HCT116 (cell line): Measurements from ENCODE around the gene RHOG. TPM values are rescaled to one million over a fixed set of nuclear protein-coding genes. Genes with fewer than 3 reads are reported as not detected.

Source experiments
- ATAC-seq: fragments of 200-7000 bp; cut with Tn5 transposase; 2 replicates; pipeline ENCODE4 v1.9.1; 2020; ENCODE audit warnings: mild to moderate bottlenecking, moderate library complexity
- BruUV-seq: library from RNA; stranded (reverse); fragments of 400-500 nt; replicated peaks from 2 replicates; lab custom pipeline; 2021; lab: Mats Ljungman, UMichigan
- CTCF ChIA-PET: fragments of 300-600 bp; sonication (Branson Sonifier 250); formaldehyde crosslinking; loops from one replicate; lab custom pipeline; 2021; ENCODE audit warnings: antibody characterized with exemption; lab: Charles Lee
- POLR2A ChIA-PET: fragments of 300-600, 350-600 bp; sonication (Branson Sonifier 250); formaldehyde crosslinking; loops from one replicate; lab custom pipeline; 2021; ENCODE audit warnings: antibody characterized with exemption; lab: Charles Lee
- RAD21 ChIA-PET, 2 experiments: fragments of 300-600 bp; sonication (Branson Sonifier 250); formaldehyde crosslinking; loops; one replicate each; lab custom pipeline; 2023; ENCODE audit warnings: low total read pairs in 2 of 2; ENCODE audit not compliant: uncharacterized antibody in 2 of 2, unreplicated experiment in 2 of 2, low non-redundant PET in 1 of 2; lab: Charles Lee
- DNase-seq: peaks from one replicate; pipeline ENCODE4 v3.0.0-alpha.2; 2010; ENCODE audit warnings: low read depth, low spot score
- H2AFZ ChIP-seq: fragments of 200-600 bp; shearing (Covaris generic), sonication (generic); 2 replicates; pipeline ENCODE4 v1.6.1; 2017; ENCODE audit warnings: low read depth, mixed run types, mixed read lengths, antibody characterized with exemption, low read length; ENCODE audit not compliant: poor library complexity, severe bottlenecking
- H3K27ac ChIP-seq: 2 replicates; pipeline ENCODE4 v1.5.1; 2012; ENCODE audit warnings: low read depth, low read length
- H3K27me3 ChIP-seq: fragments of 200-600 bp; sonication (generic); 2 replicates; pipeline ENCODE4 v1.6.1; 2016; ENCODE audit warnings: mixed run types, low read length, mixed read lengths; ENCODE audit not compliant: insufficient read depth
- H3K36me3 ChIP-seq, 2 experiments: fragments of 200-500 bp in 1 of 2; fragments of 200-600 bp in 1 of 2; sonication (Bioruptor generic) in 1 of 2; sonication (generic) in 1 of 2; 2 replicates each; pipeline versions ENCODE4 v1.5.1 to v1.6.1; 2014 to 2016; ENCODE audit warnings: low read length in 2 of 2, inconsistent platforms in 1 of 2, mixed read lengths in 1 of 2, mixed run types in 1 of 2; ENCODE audit not compliant: insufficient read depth in 2 of 2, control insufficient read depth in 1 of 2
- H3K4me1 ChIP-seq, 2 experiments: fragments of 200-600 bp in 1 of 2; sonication (generic) in 1 of 2; 2 replicates each; pipeline versions ENCODE4 v1.5.1 to v1.6.1; 2012 to 2017; ENCODE audit warnings: low read length in 2 of 2, inconsistent platforms in 1 of 2, mild to moderate bottlenecking in 1 of 2, mixed read lengths in 1 of 2, mixed run types in 1 of 2, moderate library complexity in 1 of 2; ENCODE audit not compliant: insufficient read depth in 2 of 2, control insufficient read depth in 1 of 2
- H3K4me2 ChIP-seq: fragments of 200-600 bp; sonication (generic); 2 replicates; pipeline ENCODE4 v1.6.1; 2017; ENCODE audit warnings: mixed run types, low read length, mixed read lengths
- H3K4me3 ChIP-seq, 2 experiments: fragments of 200-600 bp in 1 of 2; sonication (generic) in 1 of 2; replicated peaks in 1 of 2; 2 replicates each; pipeline ENCODE4 v1.5.1; 2011 to 2016; ENCODE audit warnings: low read length in 2 of 2, control low read depth in 1 of 2, low read depth in 1 of 2, mild to moderate bottlenecking in 1 of 2, mixed read lengths in 1 of 2, mixed run types in 1 of 2
- H3K79me2 ChIP-seq: fragments of 200-600 bp; sonication (generic); 2 replicates; pipeline ENCODE4 v1.6.1; 2017; ENCODE audit warnings: mild to moderate bottlenecking, mixed run types, low read length, moderate library complexity, mixed read lengths; ENCODE audit not compliant: insufficient read depth
- H3K9ac ChIP-seq: fragments of 200-600 bp; sonication (generic); 2 replicates; pipeline ENCODE4 v1.6.1; 2016; ENCODE audit warnings: low read length, mixed read lengths
- H3K9me2 ChIP-seq: fragments of 200-600 bp; sonication (generic), shearing (Covaris generic); 2 replicates; pipeline ENCODE4 v1.6.1; 2017; ENCODE audit warnings: mixed run types, mild to moderate bottlenecking, moderate library complexity; ENCODE audit not compliant: insufficient read depth
- H3K9me3 ChIP-seq, 2 experiments: fragments of 200-500 bp in 1 of 2; fragments of 200-600 bp in 1 of 2; sonication (Bioruptor generic) in 1 of 2; sonication (generic) in 1 of 2; 2 replicates each; pipeline ENCODE4 v1.6.1; 2014 to 2017; ENCODE audit warnings: low read length in 2 of 2, mixed read lengths in 2 of 2, inconsistent platforms in 1 of 2, low read depth in 1 of 2, mild to moderate bottlenecking in 1 of 2, mixed run types in 1 of 2, moderate library complexity in 1 of 2; ENCODE audit not compliant: control insufficient read depth in 1 of 2, insufficient read depth in 1 of 2
- H4K20me1 ChIP-seq: fragments of 200-600 bp; sonication (generic), shearing (Covaris generic); 2 replicates; pipeline ENCODE4 v1.6.1; 2017; ENCODE audit warnings: mixed run types, mild to moderate bottlenecking, moderate library complexity; ENCODE audit not compliant: insufficient read depth
- CEBPB ChIP-seq: IDR thresholded peaks from 2 replicates; pipeline ENCODE4 v1.6.1; 2012; ENCODE audit warnings: low read depth
- CTCF ChIP-seq, 3 experiments: fragments of 200-600 bp in 1 of 3; sonication (generic) in 1 of 3; IDR thresholded peaks in 2 of 3; conservative IDR thresholded peaks in 1 of 3; 2 replicates each; pipeline ENCODE4 v1.5.1; 2012 to 2017; ENCODE audit warnings: low read depth in 2 of 3, low read length in 2 of 3, antibody characterized with exemption in 1 of 3, borderline replicate concordance in 1 of 3, control low read depth in 1 of 3, mild to moderate bottlenecking in 1 of 3, mixed read lengths in 1 of 3, mixed run types in 1 of 3, moderate library complexity in 1 of 3; ENCODE audit not compliant: insufficient read depth in 1 of 3
- EGR1 ChIP-seq: IDR thresholded peaks from 2 replicates; pipeline ENCODE4 v1.6.1; 2012; ENCODE audit warnings: low read depth
- ELF1 ChIP-seq: IDR thresholded peaks from 2 replicates; pipeline ENCODE4 v1.6.1; 2012; ENCODE audit warnings: low read depth, borderline replicate concordance
- EZH2 ChIP-seq: fragments of 200-600 bp; sonication (generic); IDR thresholded peaks from 2 replicates; pipeline ENCODE4 v1.6.1; 2017; ENCODE audit warnings: antibody characterized with exemption, mixed run types
- EZH2phosphoT487 ChIP-seq: fragments of 200-600 bp; IDR thresholded peaks from 2 replicates; pipeline ENCODE4 v1.6.1; 2018; ENCODE audit warnings: antibody characterized with exemption, borderline replicate concordance
- FOSL1 ChIP-seq: IDR thresholded peaks from 2 replicates; pipeline ENCODE4 v1.6.1; 2012; ENCODE audit warnings: low read depth
- JUND ChIP-seq: IDR thresholded peaks from 2 replicates; pipeline ENCODE4 v1.6.1; 2012
- POLR2A ChIP-seq: IDR thresholded peaks from 2 replicates; pipeline ENCODE4 v1.7.0; 2011; ENCODE audit warnings: borderline replicate concordance; ENCODE audit not compliant: insufficient read depth, insufficient read length; ENCODE audit errors: extremely low read depth
- POLR2AphosphoS5 ChIP-seq: IDR thresholded peaks from 2 replicates; pipeline ENCODE4 v1.6.1; 2011; ENCODE audit warnings: mild to moderate bottlenecking, low read depth, low read length, moderate library complexity
- RAD21 ChIP-seq: IDR thresholded peaks from 2 replicates; pipeline ENCODE4 v1.6.1; 2012; ENCODE audit warnings: low read depth, mild to moderate bottlenecking
- SIN3A ChIP-seq: IDR thresholded peaks from 2 replicates; pipeline ENCODE4 v1.6.1; 2012; ENCODE audit warnings: low read depth
- SRF ChIP-seq: IDR thresholded peaks from 2 replicates; pipeline ENCODE4 v1.6.1; 2012; ENCODE audit warnings: low read depth
- TCF7L2 ChIP-seq: IDR thresholded peaks from 2 replicates; pipeline ENCODE4 v1.7.0; 2011; ENCODE audit warnings: borderline replicate concordance, inconsistent platforms; ENCODE audit not compliant: insufficient read depth, insufficient read length; ENCODE audit errors: extremely low read depth
- YY1 ChIP-seq: IDR thresholded peaks from 2 replicates; pipeline ENCODE4 v1.6.1; 2011; ENCODE audit warnings: low read length, low read depth, moderate library complexity, mild to moderate bottlenecking; ENCODE audit not compliant: insufficient replicate concordance; ENCODE audit errors: extremely low read depth
- ZBTB33 ChIP-seq: IDR thresholded peaks from 2 replicates; pipeline ENCODE4 v1.6.1; 2011; ENCODE audit warnings: mild to moderate bottlenecking, low read length, moderate library complexity; ENCODE audit not compliant: insufficient replicate concordance; ENCODE audit errors: extremely low read depth
- intact Hi-C: fragments of 100-400 bp; cut with micrococcal nuclease; formaldehyde crosslinking; loops from 2 replicates; pipeline ENCODE4 v1.10.0; 2022
- total RNA-seq: library from RNA; stranded (reverse); gene quantifications from one replicate; pipeline ENCODE4 v1.2.1, GENCODE V29; 2021; ENCODE audit not compliant: unreplicated experiment

RHOG gene
- total RNA-seq, 1 experiment from 2014 or later: 49.1 TPM

DNA sequence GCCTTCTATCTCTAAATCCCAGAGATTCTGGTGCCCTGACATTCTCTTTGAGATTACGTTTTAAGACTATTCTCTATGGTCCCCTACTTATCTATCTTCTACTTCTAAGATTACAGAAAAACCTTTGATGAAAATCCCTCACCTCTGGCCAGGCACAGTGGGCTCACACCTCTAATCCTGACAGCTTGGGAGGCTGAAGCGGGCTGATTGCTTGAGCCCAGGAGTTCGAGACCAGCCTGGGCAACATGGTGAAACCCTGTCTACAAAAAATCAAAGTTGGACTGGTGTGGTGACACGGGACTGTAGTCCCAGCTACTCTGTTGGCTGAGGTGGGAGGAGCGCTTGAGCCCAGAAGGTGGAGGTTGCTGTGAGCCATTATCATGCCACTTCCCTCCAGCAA, 57.8 kb downstream of the RHOG start:
- H3K4me2 ChIP-seq: no peak overlapping the region
- ChIA-PET CTCF (no interaction called here), RAD21 (no interaction called here), POLR2A (no interaction called here)
- intact Hi-C loops: no loop called here
- no peak overlapping the region for H3K9ac ChIP-seq
- peaks cover 30 to 34% of the 10 kb centered on the region in 2 experiments for H3K36me3 ChIP-seq
- H3K4me1 ChIP-seq: no peaks in the 10 kb centered on the region
- no peak for DNase-seq
- no peak for ATAC-seq
- no peak overlapping the region for H3K27ac ChIP-seq
- peaks cover 30% of the 10 kb centered on the region for H4K20me1 ChIP-seq
- no peak overlapping the region for H2AFZ ChIP-seq
- no peaks in the 10 kb centered on the region for H3K9me2 ChIP-seq
- no peak overlapping the region for H3K4me3 ChIP-seq
- H3K9me3 ChIP-seq: no peaks in the 10 kb centered on the region
- TF ChIP-seq YY1 (no peak), ZBTB33 (no peak), EGR1 (no peak)
- no TSS peak for BruUV-seq
- H3K27me3 ChIP-seq: no peaks in the 10 kb centered on the region
- peaks cover 98% of the 10 kb centered on the region for H3K79me2 ChIP-seq

- no peaks in the 10 kb centered on the region for H3K4me1 ChIP-seq
- peaks cover 34 to 42% of the 10 kb centered on the region in 2 experiments for H3K36me3 ChIP-seq
- H3K79me2 ChIP-seq: peaks cover 91% of the 10 kb centered on the region
- H3K9me2 ChIP-seq: no peaks in the 10 kb centered on the region
- no peak for DNase-seq
- ATAC-seq: no peak
- no peak overlapping the region for H3K4me2 ChIP-seq
- no peaks in the 10 kb centered on the region for H3K27me3 ChIP-seq
- ChIA-PET RAD21 (no interaction called here), CTCF (no interaction called here), POLR2A (no interaction called here)
- H4K20me1 ChIP-seq: peaks cover 29% of the 10 kb centered on the region
- H3K9me3 ChIP-seq: no peaks in the 10 kb centered on the region
- H3K4me3 ChIP-seq: no peak overlapping the region
- intact Hi-C loops: no loop called here
- no TSS peak for BruUV-seq
- no peak overlapping the region for H3K9ac ChIP-seq
- no peak overlapping the region for H2AFZ ChIP-seq
- H3K27ac ChIP-seq: no peak overlapping the region
- TF ChIP-seq SIN3A (no peak), POLR2A (no peak), EZH2phosphoT487 (no peak), JUND (no peak), CTCF (IDR thresholded peaks at IDR 0.05 in 2 of 3, conservative IDR thresholded peaks at IDR 0.05 in 1 of 3; ENCODE audit: borderline replicate concordance in 1 of 3, insufficient read depth in 1 of 3, low read depth in 2 of 3, low read length in 2 of 3) (no peak), FOSL1 (no peak), RAD21 (no peak), ZBTB33 (no peak), POLR2AphosphoS5 (no peak), TCF7L2 (no peak), CEBPB (no peak), SRF (no peak), EZH2 (no peak), ELF1 (no peak)
Observed at GRCh38 chr11:3781423-3781822, 59.3 kb downstream of the RHOG start.
